SK-N-SH (cell line): ENCODE measurements around the gene MRPL41.
"Not testable (repeated sequence)": the region's sequence is repeated elsewhere in the genome, so short reads cannot be mapped to it uniquely, and the experiment has no call there.

Experiments used
- CHD2 ChIP-seq: fragments of 150-350 bp; IDR thresholded peaks from 2 replicates; pipeline ENCODE4 v1.6.1; 2018; ENCODE audit warnings: low read length; ENCODE audit not compliant: partially characterized antibody
- CTCF ChIP-seq: fragments of 200-600 bp; sonication (generic); IDR thresholded peaks from 2 replicates; pipeline ENCODE4 v1.6.1; 2017; ENCODE audit warnings: antibody characterized with exemption, mild to moderate bottlenecking, moderate library complexity
- POLR2AphosphoS5 ChIP-seq: IDR thresholded peaks from 2 replicates; pipeline ENCODE4 v1.6.1; 2012; ENCODE audit warnings: low read depth, low read length
- TAF1 ChIP-seq: IDR thresholded peaks from 2 replicates; pipeline ENCODE4 v1.6.1; 2012; ENCODE audit warnings: low read depth, mild to moderate bottlenecking, low read length, moderate library complexity, borderline replicate concordance
- TF ChIP-seq, protein P1 (sequence below): IDR thresholded peaks from 2 replicates; pipeline ENCODE4 v1.4.0; 2012; ENCODE audit warnings: low read depth

- not testable (repeated sequence) for TF ChIP-seq POLR2AphosphoS5, CTCF, TAF1, CHD2
- TF ChIP-seq, protein P1, sequence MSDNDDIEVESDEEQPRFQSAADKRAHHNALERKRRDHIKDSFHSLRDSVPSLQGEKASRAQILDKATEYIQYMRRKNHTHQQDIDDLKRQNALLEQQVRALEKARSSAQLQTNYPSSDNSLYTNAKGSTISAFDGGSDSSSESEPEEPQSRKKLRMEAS = not testable (repeated sequence)
Observed at GRCh38 chr9:137518661-137519459, 32.8 kb upstream of the MRPL41 start.
